Measurements from ENCODE around the gene TRNP1.

TRNP1 gene

DNA sequence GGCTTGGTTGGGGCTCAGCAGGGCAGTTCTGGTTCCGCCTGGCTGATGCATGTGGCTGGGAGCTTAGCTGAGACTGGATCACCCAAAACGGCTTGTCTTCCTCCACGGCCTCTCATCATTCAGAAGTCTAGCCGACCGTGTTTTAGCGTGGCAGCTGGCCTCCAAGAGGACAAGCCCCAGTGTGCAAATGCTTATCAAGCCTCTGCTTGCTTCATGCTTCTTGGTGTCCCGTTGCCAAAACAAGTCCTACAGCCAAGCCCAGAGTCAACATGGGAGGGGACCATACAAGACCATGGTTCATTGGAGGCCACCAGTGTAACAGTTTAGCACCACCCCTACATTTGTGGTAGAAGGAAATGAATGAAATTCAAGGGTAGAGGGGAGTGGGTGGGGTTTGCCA, 22.7 kb upstream of the TRNP1 start:
- Histone ChIP-seq H3K4me1 (ENCODE audit: control insufficient read depth in 1 of 2, insufficient read depth in 2 of 2, low read length in 2 of 2) (no peaks in the 10 kb centered on the region), H3K27ac (ENCODE audit: low read depth, low read length) (no peak overlapping the region), H3K9me3 (ENCODE audit: control insufficient read depth in 1 of 2, low read length in 2 of 2) (no peaks in the 10 kb centered on the region), H3K27me3 (ENCODE audit: control insufficient read depth in 1 of 2, insufficient read depth in 2 of 2, low read length in 2 of 2) (no peaks in the 10 kb centered on the region), H3K9ac (ENCODE audit: low read depth in 1 of 2, low read length in 2 of 2) (no peak overlapping the region), H3K36me3 (ENCODE audit: control insufficient read depth in 1 of 2, insufficient read depth in 2 of 2, low read length in 2 of 2) (no peaks in the 10 kb centered on the region), H3K4me3 (ENCODE audit: low read depth in 1 of 2, low read length in 2 of 2) (no peak overlapping the region)

- Histone ChIP-seq H3K36me3 (ENCODE audit: control insufficient read depth in 1 of 2, insufficient read depth in 2 of 2, low read length in 2 of 2) (no peaks in the 10 kb centered on the region), H3K27me3 (ENCODE audit: control insufficient read depth in 1 of 2, insufficient read depth in 2 of 2, low read length in 2 of 2) (no peaks in the 10 kb centered on the region), H3K4me1 (ENCODE audit: control insufficient read depth in 1 of 2, insufficient read depth in 2 of 2, low read length in 2 of 2) (no peaks in the 10 kb centered on the region), H3K4me3 (ENCODE audit: low read depth in 1 of 2, low read length in 2 of 2) (no peak overlapping the region), H3K9me3 (ENCODE audit: control insufficient read depth in 1 of 2, low read length in 2 of 2) (no peaks in the 10 kb centered on the region), H3K27ac (ENCODE audit: low read depth, low read length) (no peak overlapping the region), H3K9ac (ENCODE audit: low read depth in 1 of 2, low read length in 2 of 2) (no peak overlapping the region)
Measured at GRCh38 chr1:26971590-26971989, 21.9 kb upstream of the TRNP1 start.

- Histone ChIP-seq H3K9me3 (ENCODE audit: control insufficient read depth in 1 of 2, low read length in 2 of 2) (no peaks in the 10 kb centered on the region), H3K27me3 (ENCODE audit: control insufficient read depth in 1 of 2, insufficient read depth in 2 of 2, low read length in 2 of 2) (no peaks in the 10 kb centered on the region), H3K9ac (ENCODE audit: low read depth in 1 of 2, low read length in 2 of 2) (no peak overlapping the region), H3K27ac (ENCODE audit: low read depth, low read length) (no peak overlapping the region), H3K4me3 (ENCODE audit: low read depth in 1 of 2, low read length in 2 of 2) (no peak overlapping the region), H3K36me3 (ENCODE audit: control insufficient read depth in 1 of 2, insufficient read depth in 2 of 2, low read length in 2 of 2) (no peaks in the 10 kb centered on the region), H3K4me1 (ENCODE audit: control insufficient read depth in 1 of 2, insufficient read depth in 2 of 2, low read length in 2 of 2) (peaks cover 0 to 5% of the 10 kb centered on the region in 2 donors)
Measured at GRCh38 chr1:26972390-26972789, 21.1 kb upstream of the TRNP1 start.

DNA sequence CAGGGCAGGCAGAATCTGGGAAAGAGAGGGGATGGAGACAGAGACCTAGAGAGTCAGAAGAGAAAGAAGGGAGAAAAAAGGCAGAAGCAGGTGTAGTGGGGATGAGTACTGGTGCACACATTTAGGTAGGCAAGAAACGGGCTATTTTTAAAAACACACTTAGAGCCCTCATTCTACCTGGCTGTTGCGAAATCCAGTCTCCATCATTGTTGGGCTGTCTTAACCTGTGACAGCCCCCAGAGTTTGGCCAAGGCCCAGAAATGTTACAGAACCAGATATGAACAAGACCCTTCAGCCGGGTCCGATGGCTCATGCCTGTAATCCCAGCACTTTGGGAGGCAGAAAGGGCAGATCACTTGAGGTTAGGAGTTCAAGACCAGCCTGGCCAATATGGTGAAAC, 20.7 kb upstream of the TRNP1 start:
- no peak overlapping the region for H3K27ac ChIP-seq (ENCODE audit: low read depth, low read length)
- H3K4me3 ChIP-seq (ENCODE audit: low read depth in 1 of 2, low read length in 2 of 2): no peak overlapping the region
- no peaks in the 10 kb centered on the region for H3K27me3 ChIP-seq (ENCODE audit: control insufficient read depth in 1 of 2, insufficient read depth in 2 of 2, low read length in 2 of 2)
- H3K9ac ChIP-seq (ENCODE audit: low read depth in 1 of 2, low read length in 2 of 2): no peak overlapping the region
- peaks cover 0 to 5% of the 10 kb centered on the region in 2 donors for H3K4me1 ChIP-seq (ENCODE audit: control insufficient read depth in 1 of 2, insufficient read depth in 2 of 2, low read length in 2 of 2)
- no peaks in the 10 kb centered on the region for H3K36me3 ChIP-seq (ENCODE audit: control insufficient read depth in 1 of 2, insufficient read depth in 2 of 2, low read length in 2 of 2)
- no peaks in the 10 kb centered on the region for H3K9me3 ChIP-seq (ENCODE audit: control insufficient read depth in 1 of 2, low read length in 2 of 2)

DNA sequence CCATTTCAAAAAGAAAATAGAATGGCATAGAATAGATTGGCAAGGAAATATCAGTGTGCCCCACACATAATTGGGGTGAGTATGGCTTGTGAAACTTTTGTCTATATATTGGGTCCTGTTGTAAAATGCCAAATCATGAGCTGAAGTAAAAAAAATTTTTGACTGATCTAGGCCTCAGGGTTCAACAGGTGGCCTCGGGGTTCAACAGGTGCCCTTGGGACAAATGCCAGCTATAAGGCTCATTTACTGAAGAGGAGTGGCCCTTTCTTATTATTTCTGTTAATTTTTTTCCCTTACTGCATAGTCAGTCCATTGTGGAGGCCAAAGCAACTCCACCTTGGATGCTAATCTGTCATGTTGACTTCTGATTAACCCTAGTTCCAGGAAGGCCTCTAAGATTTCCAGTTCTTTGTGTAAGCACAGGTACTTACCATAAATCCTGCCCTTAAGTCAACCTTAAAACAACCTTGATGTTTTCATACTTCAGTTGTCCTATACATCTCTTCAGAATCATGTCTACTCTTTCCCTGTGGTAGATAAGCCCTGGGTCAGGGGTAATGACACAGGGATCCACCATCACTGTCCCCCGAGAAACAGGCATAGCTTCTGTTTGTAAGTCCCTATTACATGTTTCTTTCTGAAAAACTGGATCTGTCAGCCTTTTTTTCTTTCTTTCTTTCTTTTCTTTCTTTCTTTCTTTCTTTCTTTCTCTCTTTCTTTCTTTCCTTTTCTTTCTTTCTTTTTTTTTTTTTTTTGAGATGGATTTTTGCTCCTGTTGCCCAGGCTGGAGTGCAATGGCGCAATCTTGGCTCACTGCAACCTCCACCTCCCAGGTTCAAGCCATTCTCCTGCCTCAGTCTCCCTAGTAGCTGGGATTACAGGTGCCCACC, 16.6 kb upstream of the TRNP1 start:
- Histone ChIP-seq H3K9me3 (ENCODE audit: control insufficient read depth in 1 of 2, low read length in 2 of 2) (no peaks in the 10 kb centered on the region), H3K4me1 (ENCODE audit: control insufficient read depth in 1 of 2, insufficient read depth in 2 of 2, low read length in 2 of 2) (peaks cover 0 to 5% of the 10 kb centered on the region in 2 donors), H3K36me3 (ENCODE audit: control insufficient read depth in 1 of 2, insufficient read depth in 2 of 2, low read length in 2 of 2) (no peaks in the 10 kb centered on the region), H3K27me3 (ENCODE audit: control insufficient read depth in 1 of 2, insufficient read depth in 2 of 2, low read length in 2 of 2) (no peaks in the 10 kb centered on the region), H3K4me3 (ENCODE audit: low read depth in 1 of 2, low read length in 2 of 2) (no peak overlapping the region), H3K9ac (ENCODE audit: low read depth in 1 of 2, low read length in 2 of 2) (no peak overlapping the region), H3K27ac (ENCODE audit: low read depth, low read length) (no peak overlapping the region)

DNA sequence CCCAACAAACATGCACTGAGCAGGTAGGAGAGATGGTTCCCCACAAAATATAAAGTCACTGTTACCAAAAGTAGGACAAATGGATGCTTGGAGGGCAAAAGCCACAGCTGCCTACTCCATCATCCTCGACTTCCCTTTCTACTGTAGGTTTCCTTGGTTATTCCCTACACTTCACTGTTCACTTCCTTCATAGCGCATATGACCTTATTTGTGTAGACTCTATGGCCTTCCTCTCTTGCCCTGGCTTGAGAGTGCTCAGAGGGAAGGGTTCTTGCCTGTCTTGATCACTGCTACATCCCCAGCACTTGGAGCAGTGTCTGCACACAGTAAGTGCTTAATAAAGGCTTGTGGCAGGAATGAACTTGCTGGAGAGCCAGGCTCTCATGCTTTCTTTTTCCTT, 14.6 kb upstream of the TRNP1 start:
- H3K4me1 ChIP-seq (ENCODE audit: control insufficient read depth in 1 of 2, insufficient read depth in 2 of 2, low read length in 2 of 2): peaks cover 0 to 5% of the 10 kb centered on the region in 2 donors

DNA sequence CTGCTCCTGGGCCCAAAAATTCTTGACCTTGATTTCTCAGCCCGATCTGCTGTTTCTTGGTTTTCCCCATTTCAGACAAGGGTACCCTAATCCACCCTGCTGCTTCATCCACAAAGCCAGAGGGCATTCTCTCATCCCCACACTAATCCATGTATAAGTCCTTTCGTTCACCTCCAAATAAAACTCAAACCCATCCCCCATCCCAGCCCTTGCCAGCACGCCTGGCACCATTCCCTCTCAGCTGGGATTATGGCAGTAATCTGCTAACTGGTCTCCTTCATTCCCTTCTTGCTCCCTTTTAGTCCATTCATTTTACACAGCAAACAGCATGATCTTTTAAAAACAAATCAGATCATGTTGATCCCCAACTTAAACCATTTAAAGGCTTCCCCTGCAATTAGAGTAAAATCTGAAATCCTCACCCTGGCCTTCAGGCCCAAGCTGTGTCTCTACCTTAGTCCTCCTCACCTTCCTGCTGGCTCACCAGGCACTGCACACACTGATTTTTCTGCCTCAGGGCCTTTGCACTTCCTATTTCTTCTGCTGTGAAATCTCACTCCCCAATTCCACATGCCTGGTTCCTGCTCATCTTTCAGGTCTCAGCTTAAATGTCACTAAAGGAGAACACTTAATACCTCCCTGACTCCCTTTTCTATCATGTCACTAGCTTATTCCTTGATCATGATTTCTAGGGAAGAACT, 12.2 kb upstream of the TRNP1 start:
- Histone ChIP-seq H3K27ac (ENCODE audit: low read depth, low read length) (no peak overlapping the region), H3K9me3 (ENCODE audit: control insufficient read depth in 1 of 2, low read length in 2 of 2) (no peaks in the 10 kb centered on the region), H3K4me1 (ENCODE audit: control insufficient read depth in 1 of 2, insufficient read depth in 2 of 2, low read length in 2 of 2) (peaks cover 0 to 5% of the 10 kb centered on the region in 2 donors), H3K9ac (ENCODE audit: low read depth in 1 of 2, low read length in 2 of 2) (no peak overlapping the region), H3K36me3 (ENCODE audit: control insufficient read depth in 1 of 2, insufficient read depth in 2 of 2, low read length in 2 of 2) (no peaks in the 10 kb centered on the region), H3K27me3 (ENCODE audit: control insufficient read depth in 1 of 2, insufficient read depth in 2 of 2, low read length in 2 of 2) (no peaks in the 10 kb centered on the region), H3K4me3 (ENCODE audit: low read depth in 1 of 2, low read length in 2 of 2) (no peak overlapping the region)

More for the DNA sequence above, 14.6 kb upstream of the TRNP1 start:
- Histone ChIP-seq H3K4me3 (ENCODE audit: low read depth in 1 of 2, low read length in 2 of 2) (no peak overlapping the region), H3K9me3 (ENCODE audit: control insufficient read depth in 1 of 2, low read length in 2 of 2) (no peaks in the 10 kb centered on the region), H3K9ac (ENCODE audit: low read depth in 1 of 2, low read length in 2 of 2) (no peak overlapping the region), H3K27ac (ENCODE audit: low read depth, low read length) (no peak overlapping the region), H3K27me3 (ENCODE audit: control insufficient read depth in 1 of 2, insufficient read depth in 2 of 2, low read length in 2 of 2) (no peaks in the 10 kb centered on the region), H3K36me3 (ENCODE audit: control insufficient read depth in 1 of 2, insufficient read depth in 2 of 2, low read length in 2 of 2) (no peaks in the 10 kb centered on the region)

DNA sequence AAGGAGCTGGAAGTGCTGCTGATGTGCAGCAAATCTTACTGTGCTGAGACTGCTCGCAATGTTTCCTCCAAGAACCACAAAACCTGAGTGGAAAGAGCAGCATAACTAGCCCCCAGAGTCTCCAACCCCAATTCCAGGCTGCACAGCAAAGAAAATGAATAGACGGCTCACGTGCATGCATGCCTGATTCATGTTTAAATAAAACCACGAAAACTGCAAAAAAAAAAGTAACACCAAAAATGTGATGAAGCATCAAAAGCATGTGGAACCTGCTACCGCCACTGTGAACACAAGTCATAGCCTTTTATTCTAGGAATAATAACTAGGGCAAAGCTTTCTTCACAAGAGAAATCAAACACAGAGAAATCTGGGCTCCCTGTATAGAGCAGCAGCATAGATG, 9.6 kb upstream of the TRNP1 start:
- Histone ChIP-seq H3K4me1 (ENCODE audit: control insufficient read depth in 1 of 2, insufficient read depth in 2 of 2, low read length in 2 of 2) (peaks cover 0 to 7% of the 10 kb centered on the region in 2 donors), H3K9ac (ENCODE audit: low read depth in 1 of 2, low read length in 2 of 2) (no peak overlapping the region), H3K4me3 (ENCODE audit: low read depth in 1 of 2, low read length in 2 of 2) (no peak overlapping the region), H3K27me3 (ENCODE audit: control insufficient read depth in 1 of 2, insufficient read depth in 2 of 2, low read length in 2 of 2) (no peaks in the 10 kb centered on the region), H3K9me3 (ENCODE audit: control insufficient read depth in 1 of 2, low read length in 2 of 2) (no peaks in the 10 kb centered on the region), H3K27ac (ENCODE audit: low read depth, low read length) (no peak overlapping the region), H3K36me3 (ENCODE audit: control insufficient read depth in 1 of 2, insufficient read depth in 2 of 2, low read length in 2 of 2) (no peaks in the 10 kb centered on the region)

GRCh38 chr1:26984291-26984690, 9.2 kb upstream of the TRNP1 start:
- H3K27me3 ChIP-seq (ENCODE audit: control insufficient read depth in 1 of 2, insufficient read depth in 2 of 2, low read length in 2 of 2): no peaks in the 10 kb centered on the region
- no peaks in the 10 kb centered on the region for H3K36me3 ChIP-seq (ENCODE audit: control insufficient read depth in 1 of 2, insufficient read depth in 2 of 2, low read length in 2 of 2)
- H3K27ac ChIP-seq (ENCODE audit: low read depth, low read length): no peak overlapping the region
- no peak overlapping the region for H3K9ac ChIP-seq (ENCODE audit: low read depth in 1 of 2, low read length in 2 of 2)
- peaks cover 0 to 7% of the 10 kb centered on the region in 2 donors for H3K4me1 ChIP-seq (ENCODE audit: control insufficient read depth in 1 of 2, insufficient read depth in 2 of 2, low read length in 2 of 2)
- no peaks in the 10 kb centered on the region for H3K9me3 ChIP-seq (ENCODE audit: control insufficient read depth in 1 of 2, low read length in 2 of 2)
- no peak overlapping the region for H3K4me3 ChIP-seq (ENCODE audit: low read depth in 1 of 2, low read length in 2 of 2)

DNA sequence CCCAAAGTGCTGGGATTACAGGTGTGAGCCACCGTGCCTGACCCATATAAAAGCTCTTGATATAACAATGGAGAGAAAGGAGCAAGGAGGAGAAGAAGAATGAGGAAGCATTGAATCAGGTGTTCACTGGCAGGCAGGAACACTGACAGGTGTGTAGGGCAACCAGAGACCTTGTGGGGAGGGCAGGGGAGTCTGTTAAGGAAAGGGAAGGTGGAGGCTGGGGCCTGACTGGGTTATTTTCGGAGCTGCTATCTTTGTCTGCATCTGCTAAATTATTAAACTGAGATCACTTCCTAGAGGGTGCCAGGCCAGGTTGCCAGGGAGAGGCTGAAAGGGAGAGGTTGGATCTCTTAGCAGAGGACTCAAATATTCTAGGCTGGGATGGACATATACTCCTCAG, 6.8 kb upstream of the TRNP1 start:
- H3K9me3 ChIP-seq (ENCODE audit: control insufficient read depth in 1 of 2, low read length in 2 of 2): no peaks in the 10 kb centered on the region
- peaks cover 8 to 18% of the 10 kb centered on the region in 2 donors for H3K4me1 ChIP-seq (ENCODE audit: control insufficient read depth in 1 of 2, insufficient read depth in 2 of 2, low read length in 2 of 2)
- H3K27ac ChIP-seq (ENCODE audit: low read depth, low read length): no peak overlapping the region
- no peak overlapping the region for H3K9ac ChIP-seq (ENCODE audit: low read depth in 1 of 2, low read length in 2 of 2)
- H3K36me3 ChIP-seq (ENCODE audit: control insufficient read depth in 1 of 2, insufficient read depth in 2 of 2, low read length in 2 of 2): no peaks in the 10 kb centered on the region
- H3K4me3 ChIP-seq (ENCODE audit: low read depth in 1 of 2, low read length in 2 of 2): no peak overlapping the region
- H3K27me3 ChIP-seq (ENCODE audit: control insufficient read depth in 1 of 2, insufficient read depth in 2 of 2, low read length in 2 of 2): peaks cover 0 to 6% of the 10 kb centered on the region in 2 donors

Measured in duodenal mucosa (tissue), 2 donors.